DND-41 (cell line): ENCODE measurements around the gene COG5.

Experiments used
- CTCF ChIP-seq: IDR thresholded peaks from 2 replicates; pipeline ENCODE4 v1.5.1; 2012; ENCODE audit warnings: borderline replicate concordance, low read length, moderate library complexity, mild to moderate bottlenecking; ENCODE audit not compliant: poor library complexity, severe bottlenecking; ENCODE audit errors: extremely low read depth
- EZH2 ChIP-seq: IDR thresholded peaks from 3 replicates; pipeline ENCODE4 v1.6.1; 2012; ENCODE audit warnings: borderline replicate concordance, low read depth, mild to moderate bottlenecking, moderate library complexity, low read length, inconsistent platforms; ENCODE audit not compliant: severe bottlenecking

GRCh38 chr7:107154826-107155225 lies 408.9 kb downstream of the COG5 start:
- TF ChIP-seq CTCF (no peak), EZH2 (no peak)
